Choroid plexus epithelial cell (primary cell): ENCODE data around the gene KIRREL3.

Experiments used
- DNase-seq: peaks from one replicate; pipeline ENCODE4 v3.0.0-alpha.2; 2010; ENCODE audit warnings: low read depth
- H3K4me3 ChIP-seq: 2 replicates; pipeline ENCODE4 v1.5.1; 2011; ENCODE audit warnings: low read depth, mild to moderate bottlenecking, control low read depth, low read length, moderate library complexity
- CTCF ChIP-seq: conservative IDR thresholded peaks from 2 replicates; pipeline ENCODE4 v1.5.1; 2011; ENCODE audit warnings: low read depth, mild to moderate bottlenecking, control low read depth, inconsistent platforms, low read length, moderate library complexity

Gene KIRREL3

GRCh38 chr11:126809514-126810289, 190.9 kb downstream of the KIRREL3 start:
- DNase-seq = no peak
- no peak overlapping the region for H3K4me3 ChIP-seq
- TF ChIP-seq CTCF = no peak

- no peak for TF ChIP-seq CTCF
- DNase-seq = no peak
- H3K4me3 ChIP-seq = no peak overlapping the region
Observed at GRCh38 chr11:126808836-126809235, 191.7 kb downstream of the KIRREL3 start.

- no peak for DNase-seq
- H3K4me3 ChIP-seq = no peak overlapping the region
- TF ChIP-seq CTCF = no peak
Observed at GRCh38 chr11:126808296-126808695, 192.3 kb downstream of the KIRREL3 start.

- no peak for TF ChIP-seq CTCF
- DNase-seq = no peak
- no peak overlapping the region for H3K4me3 ChIP-seq
Observed at GRCh38 chr11:126805870-126806269, 194.7 kb downstream of the KIRREL3 start.

GRCh38 chr11:126804363-126804762, 196.2 kb downstream of the KIRREL3 start:
- no peak for TF ChIP-seq CTCF
- H3K4me3 ChIP-seq = no peak overlapping the region
- DNase-seq = no peak

GRCh38 chr11:126800009-126800408, 200.6 kb downstream of the KIRREL3 start:
- no peak overlapping the region for H3K4me3 ChIP-seq
- DNase-seq = no peak
- no peak for TF ChIP-seq CTCF
